COLO668 (cell line): ENCODE results near the gene CDRT15L2.
"Not testable (repeated sequence)": the region's sequence is repeated elsewhere in the genome, so short reads cannot be mapped to it uniquely, and the experiment has no call there.

Experiments used
- DNase-seq: peaks from one replicate; lab custom pipeline; 2025; ENCODE audit not compliant: unreplicated experiment; lab: John Stamatoyannopoulos, UW

Gene CDRT15L2

GRCh38 chr17:20573216-20573615 is 6.3 kb upstream of the CDRT15L2 start:
- DNase-seq: not testable (repeated sequence)

DNA sequence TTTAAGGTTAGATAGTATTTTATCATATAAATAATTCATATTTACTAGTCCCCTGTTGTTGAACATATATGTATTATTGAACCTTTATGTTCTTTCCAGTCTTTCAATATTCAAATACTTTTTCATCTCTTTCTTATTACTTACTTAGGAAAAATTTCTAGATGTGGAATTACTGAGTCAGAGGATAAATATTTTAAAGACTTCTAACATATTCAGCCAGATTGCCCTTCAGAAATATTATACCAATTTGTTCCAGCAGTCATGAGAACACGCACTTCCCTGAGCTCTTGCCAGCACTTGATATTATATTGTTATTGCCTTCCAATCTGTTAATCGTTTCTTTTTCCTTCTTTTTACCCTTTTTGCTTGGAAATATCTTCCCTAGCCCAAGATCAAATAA is 4.5 kb upstream of the CDRT15L2 start:
- DNase-seq: not testable (repeated sequence)

DNA sequence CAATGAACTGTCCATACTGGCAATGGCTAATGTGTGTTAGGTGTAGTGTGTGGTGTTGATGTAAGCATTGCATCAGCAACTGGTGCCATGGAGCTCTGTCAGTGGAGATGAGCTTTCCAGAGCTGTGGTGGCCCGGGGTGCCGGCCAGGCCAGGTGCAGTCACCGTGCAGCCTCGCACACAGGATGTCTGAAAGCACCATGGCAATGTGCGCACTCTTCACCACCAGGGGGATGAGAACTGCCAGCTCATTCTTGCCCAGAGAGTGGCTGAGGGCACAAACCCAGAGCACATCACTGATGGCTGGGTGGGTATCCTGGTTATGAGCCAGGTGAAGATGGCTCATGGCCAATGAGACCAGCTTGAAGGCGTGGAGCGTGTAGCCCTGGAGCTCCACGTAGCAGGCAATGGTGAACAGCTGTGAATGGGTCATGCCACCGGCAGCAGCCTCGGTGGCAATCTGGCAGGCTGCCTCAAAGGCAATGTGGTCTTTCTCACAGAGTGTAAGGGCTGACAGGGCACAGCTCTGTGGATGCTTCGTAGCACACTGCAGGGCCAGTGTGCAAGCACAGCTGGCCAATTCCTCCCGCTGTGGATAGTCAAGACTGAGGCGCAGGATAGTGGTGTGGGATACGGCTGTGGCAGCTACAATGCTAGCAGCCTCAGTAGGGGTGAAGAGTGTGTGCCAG is 4.5 kb downstream of the CDRT15L2 start:
- not testable (repeated sequence) for DNase-seq

DNA sequence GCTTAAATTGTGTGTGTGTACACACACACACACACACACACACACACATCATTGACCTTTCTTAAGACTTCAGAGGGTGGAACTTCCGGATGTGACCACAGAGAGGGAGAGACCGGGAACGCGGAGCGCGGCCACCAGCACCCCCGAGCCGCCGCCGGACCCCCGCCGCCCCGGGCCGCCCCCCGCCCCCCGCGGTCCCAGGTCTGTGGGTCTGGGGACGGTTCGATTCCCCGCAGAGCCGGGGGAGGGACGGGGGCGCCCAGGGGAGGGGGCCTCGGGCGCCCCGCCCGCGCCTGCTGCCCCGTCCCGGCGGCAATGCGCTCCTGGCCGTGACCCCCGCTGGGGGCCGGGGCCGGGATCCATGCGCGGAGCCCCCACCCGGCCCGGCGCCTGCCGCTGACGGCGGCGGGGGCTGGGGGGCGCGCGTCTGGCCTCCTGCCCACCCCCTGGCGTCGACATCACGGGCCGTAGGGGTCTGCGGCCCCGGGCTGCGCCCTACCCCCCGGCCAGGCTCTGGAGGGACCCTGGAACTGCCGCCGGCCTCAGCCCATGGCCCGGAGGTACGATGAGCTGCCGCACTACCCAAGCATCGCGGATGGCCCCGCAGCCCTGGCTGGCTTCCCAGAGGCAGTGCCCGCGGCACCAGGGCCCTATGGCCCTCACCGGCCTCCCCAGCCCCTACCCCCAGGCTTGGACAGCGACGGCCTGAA is 9.4 kb downstream of the CDRT15L2 start:
- not testable (repeated sequence) for DNase-seq

- DNase-seq: not testable (repeated sequence)
Measured at GRCh38 chr17:20589454-20589810, 9.9 kb downstream of the CDRT15L2 start.

DNA sequence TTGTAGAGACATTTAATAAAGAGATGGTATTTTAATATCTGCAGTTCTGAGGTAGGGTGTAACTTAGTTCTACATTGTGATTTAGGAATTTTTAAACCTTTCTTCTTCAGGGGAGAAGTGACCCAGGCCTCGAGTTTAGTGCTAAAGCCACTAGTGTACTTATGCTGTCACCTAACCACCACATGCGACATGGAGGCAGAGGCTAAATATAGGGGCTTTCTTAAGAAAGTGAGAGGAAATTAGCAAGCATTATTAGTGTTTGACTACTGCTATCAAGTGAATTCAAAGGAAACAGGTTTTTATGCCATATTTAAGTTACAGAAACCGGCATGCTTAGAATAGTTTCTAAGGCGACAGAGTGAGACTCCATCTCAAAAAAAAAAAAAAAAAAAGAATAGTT is 11.5 kb downstream of the CDRT15L2 start:
- not testable (repeated sequence) for DNase-seq

GRCh38 chr17:20605568-20605967 is 26.0 kb downstream of the CDRT15L2 start:
- DNase-seq: not testable (repeated sequence)

DNA sequence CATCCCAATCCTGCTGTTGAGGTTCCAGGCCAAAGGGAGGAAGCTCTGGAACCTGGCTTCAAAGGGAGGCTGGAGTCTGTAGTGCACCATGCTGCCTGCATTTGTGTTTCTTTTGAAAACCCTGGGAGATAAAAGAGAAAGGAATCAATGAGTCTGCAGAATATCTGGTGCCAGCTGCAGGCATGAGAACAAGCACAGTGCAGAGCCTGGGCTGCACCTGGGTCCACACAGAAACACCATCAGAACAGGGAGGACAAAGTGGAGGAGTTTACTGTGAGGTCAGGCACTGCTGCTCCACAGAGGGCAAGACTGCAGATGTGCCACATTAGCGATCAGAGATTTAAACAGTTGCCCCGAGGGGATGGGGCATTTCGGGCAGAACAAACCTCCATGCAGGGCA is 30.0 kb downstream of the CDRT15L2 start:
- not testable (repeated sequence) for DNase-seq

- no peak for DNase-seq
Measured at GRCh38 chr17:20611309-20611708, 31.8 kb downstream of the CDRT15L2 start.

GRCh38 chr17:20612635-20613034 is 33.1 kb downstream of the CDRT15L2 start:
- DNase-seq: no peak

- no peak for DNase-seq
Measured at GRCh38 chr17:20613248-20613647, 33.7 kb downstream of the CDRT15L2 start.

DNA sequence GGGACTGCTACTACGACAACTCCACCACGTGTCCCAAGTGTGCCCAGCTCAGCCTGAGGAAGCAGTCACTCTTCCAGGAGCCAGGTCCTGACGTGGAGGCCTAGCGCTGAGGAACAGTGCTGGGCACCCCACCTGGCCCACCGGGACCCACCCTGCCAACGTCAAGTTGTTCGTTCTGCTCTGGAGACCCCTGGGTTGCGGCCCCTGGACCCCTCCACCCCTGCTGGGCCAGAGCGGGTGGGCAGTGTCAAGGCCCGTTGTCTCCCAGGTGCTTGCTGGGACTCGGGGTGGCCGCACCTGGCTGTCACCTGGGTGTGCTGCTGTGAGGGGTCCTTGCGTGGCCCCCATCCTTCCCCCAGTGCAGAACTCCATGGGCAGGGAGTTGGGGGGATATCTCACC is 34.4 kb downstream of the CDRT15L2 start:
- no peak for DNase-seq

DNA sequence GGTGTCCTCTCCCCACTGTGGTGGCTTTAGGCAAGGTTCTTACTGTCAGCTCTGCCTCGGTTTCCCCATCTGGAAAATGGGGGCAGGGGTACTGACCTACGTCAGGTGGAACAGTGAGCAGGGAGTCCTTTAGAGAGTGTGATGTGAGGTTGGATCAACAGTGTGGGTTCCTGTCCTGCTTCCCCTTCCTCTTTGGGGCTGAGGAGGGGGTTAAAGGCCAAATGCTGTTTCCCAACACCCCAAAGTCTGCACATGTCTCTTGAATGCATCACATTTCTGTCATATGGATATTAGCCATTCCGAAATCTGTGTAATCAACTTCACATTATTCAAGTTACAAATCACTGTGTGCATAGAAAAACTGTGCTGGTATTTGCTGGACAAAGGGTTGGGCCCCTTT is 35.9 kb downstream of the CDRT15L2 start:
- not testable (repeated sequence) for DNase-seq
